HG03442 (cell line): ENCODE data around the gene CAPN12.

Source experiments
- ATAC-seq: cut with Tn5 transposase; IDR thresholded peaks from one replicate; pipeline ENCODE4 v1.9.1; 2021; ENCODE audit warnings: mild to moderate bottlenecking, moderate library complexity; ENCODE audit not compliant: unreplicated experiment

CAPN12 gene

GRCh38 chr19:38682872-38683392 is 61.3 kb downstream of the CAPN12 start:
- ATAC-seq = no peak

GRCh38 chr19:38682195-38682867 is 61.9 kb downstream of the CAPN12 start:
- no peak for ATAC-seq
